GM19468 (cell line): ENCODE results near the gene SERTAD4.
"Not testable (repeated sequence)": the region's sequence is repeated elsewhere in the genome, so short reads cannot be mapped to it uniquely, and the experiment has no call there.

Source experiments
- ATAC-seq: cut with Tn5 transposase; IDR thresholded peaks from one replicate; pipeline ENCODE4 v1.9.1; 2021; ENCODE audit warnings: mild to moderate bottlenecking, moderate library complexity, moderate number of reproducible peaks; ENCODE audit not compliant: unreplicated experiment; ENCODE audit errors: extremely low read depth

The SERTAD4 gene

DNA sequence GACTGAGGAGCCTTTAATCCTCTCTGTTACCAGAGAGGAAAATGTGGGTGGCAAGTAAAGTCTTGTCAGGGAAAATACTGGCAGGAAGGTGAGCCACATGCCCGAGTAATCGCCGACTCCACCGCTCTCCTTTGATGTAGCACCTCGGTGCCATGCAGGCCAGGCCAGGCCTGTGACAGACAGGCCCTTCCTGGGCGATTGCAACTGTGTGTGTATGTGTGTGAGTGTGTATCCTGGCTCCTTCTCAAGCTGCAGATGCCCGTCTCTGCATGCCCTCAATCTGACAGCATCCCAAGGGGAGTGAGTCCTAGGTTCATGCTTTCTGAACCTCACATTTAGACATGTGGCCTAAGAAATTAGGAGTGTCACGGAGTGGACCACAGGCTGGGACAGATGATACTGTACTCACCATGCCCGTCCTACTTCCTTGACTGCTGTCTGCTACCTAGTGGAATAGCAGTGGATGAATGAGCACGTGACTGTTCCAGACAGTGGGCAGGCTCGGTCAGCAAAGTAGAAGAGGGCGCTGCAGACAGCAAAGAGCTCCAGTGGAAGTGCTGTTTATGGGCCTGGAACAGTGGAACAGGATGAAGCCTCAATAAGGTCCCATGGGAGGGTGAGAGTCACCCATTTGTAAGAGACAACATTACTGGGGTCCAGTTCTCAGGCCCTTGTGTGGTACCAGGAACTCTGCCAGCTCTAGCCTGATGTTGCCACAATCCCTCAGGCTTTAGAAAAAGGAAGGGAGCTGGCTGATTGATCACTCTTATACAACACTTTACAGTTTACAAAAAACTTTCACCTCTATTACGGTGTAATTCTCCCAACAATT lies 25.3 kb downstream of the SERTAD4 start:
- no peak for ATAC-seq

DNA sequence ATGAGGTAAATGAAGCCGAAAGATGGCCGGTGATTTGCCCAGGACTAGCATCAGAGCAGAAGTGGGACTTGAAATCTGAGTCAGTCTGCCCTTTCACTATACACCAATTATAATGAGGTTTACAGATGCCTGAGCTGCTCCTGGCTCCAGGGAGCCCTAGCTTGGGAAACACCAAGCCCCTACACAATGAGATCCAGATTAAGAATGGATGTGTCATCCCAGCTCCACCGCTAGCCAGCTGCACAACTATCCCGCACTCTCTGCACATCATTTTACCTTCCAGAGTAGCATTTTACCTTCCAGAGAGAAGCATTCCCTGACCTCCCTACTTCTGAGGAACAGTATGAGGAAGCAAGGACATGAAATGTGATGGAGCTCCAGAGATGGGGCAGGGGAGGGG lies 27.0 kb downstream of the SERTAD4 start:
- ATAC-seq: no peak

DNA sequence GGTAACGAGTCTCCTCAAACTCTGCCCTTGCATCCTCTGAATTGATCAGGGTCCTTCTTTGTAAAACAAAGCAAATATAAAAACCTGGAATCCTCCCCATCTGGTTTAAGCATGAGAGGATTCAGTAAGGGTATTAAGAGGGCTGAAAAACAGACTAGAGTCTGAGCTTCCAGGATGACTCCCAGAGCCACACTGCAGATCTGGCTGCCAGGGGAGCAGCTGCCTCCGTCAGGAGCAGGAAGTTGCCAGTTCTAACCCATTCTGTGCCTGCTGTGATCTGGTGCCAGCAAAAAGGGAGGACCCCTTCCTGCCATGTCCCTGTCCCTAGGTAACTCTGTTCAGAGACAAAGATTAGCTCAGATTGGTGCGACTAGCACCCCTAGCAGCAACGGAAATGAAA lies 27.5 kb downstream of the SERTAD4 start:
- no peak for ATAC-seq

DNA sequence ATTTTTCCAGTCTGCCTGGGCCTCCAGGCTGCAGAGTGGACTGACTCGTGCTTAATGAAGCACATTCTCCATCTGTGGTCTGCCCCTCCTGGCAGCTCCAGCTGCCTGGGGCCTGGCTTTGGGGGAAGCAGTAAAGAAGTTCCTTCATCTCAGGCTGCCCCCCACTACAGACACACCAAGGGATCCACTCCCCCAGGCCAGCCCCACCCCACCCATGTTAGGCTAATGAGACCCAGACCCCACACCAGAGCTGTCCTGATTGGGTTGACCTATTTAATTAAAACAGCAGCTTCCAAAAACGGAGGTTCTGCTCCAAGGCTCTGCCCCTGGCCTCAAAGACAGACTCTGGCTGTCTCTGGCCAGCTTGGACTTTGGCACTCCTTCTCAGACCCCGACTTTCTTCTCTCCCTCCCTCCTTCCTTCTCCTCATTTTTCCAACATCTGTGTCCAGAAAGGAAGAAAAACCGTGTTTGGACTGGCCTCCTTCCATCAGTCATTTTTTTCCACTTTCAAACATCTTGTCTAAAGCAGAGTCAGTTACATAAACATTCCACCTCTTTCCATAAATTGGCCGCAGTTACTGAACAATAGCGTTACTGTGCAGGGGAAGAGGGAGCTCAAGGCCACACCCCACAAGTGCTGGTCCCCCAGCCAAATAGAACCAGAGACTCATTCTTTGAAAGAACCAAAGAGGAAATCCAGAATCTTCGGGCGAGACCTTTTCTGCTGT lies 29.7 kb downstream of the SERTAD4 start:
- ATAC-seq: no peak

DNA sequence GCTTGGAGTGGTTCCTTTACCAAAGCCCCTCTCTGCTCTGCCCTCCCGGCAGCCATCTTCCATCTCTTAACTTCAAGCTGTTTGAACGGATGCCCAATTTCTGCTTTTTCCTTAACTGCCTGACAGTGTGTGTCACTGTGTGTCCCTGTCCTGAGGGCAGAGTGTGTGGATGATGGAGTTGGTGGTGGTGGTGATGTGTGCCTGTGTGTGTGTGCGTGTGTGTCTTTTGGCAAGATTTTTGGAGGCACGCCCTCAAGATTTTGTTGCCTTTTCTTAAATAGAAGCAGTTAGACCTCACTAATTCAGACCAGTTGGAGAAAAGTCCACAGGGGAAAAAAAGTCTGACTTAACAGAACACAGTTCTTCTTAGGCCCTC lies 30.3 kb downstream of the SERTAD4 start:
- no peak for ATAC-seq

DNA sequence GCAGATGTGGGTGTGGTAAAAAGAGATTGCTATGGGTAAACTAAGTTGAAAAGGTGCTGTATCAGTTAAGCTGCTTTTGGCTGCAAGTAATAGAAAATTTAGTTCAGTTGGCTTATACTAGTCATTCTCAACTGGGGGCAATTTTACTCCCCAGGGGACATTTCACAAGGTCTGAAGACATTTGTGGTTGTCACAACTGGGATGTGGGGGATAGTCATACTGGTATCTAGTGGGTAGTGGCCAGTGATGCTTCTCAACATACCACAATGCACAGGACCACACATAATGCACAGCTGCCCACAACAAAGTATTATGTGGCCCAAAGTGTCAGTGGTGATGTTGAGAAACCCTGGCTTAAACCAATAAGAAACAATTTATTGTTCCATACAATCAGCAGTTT lies 31.4 kb downstream of the SERTAD4 start:
- ATAC-seq: no peak

DNA sequence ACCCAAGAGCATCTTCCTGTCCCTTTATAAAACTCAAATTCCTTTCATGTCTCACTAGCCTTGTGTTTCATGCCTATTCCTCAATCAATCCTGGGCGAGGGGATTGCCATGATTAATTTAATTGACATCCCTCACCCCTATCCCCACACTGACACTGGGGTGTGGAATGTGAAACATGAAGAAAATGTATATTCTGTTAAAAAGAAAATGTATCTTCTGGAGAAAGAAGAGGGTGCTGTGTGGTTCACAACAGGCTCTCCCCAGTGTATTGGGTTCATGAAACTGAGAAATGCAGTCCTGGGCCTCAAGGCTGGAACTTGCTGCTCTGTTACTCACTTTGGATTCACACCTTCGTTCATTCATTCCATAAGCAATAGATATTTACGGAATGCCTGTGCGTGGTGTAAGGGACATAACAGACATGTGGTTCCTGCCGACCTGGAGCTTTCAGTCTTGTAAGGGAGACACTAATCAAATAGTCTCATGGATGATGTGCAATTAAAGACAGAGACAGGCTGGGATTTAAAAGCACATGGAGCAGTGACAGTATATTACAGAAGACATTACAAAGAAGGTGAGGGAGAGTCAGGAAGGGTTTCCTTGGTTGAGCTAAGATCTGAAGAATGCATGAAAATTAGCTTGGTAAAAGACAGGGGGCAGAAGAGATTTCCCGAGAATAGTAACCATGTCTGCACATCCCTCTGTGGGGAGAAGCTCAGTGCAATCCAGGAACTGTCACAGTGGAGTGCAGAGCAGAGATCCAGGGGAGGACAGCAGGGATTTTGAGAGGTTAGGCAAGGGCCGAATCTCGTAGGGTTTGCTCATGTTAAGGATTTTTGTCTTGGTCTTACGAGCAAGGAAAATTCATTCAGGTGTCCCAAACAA lies 32.1 kb downstream of the SERTAD4 start:
- no peak for ATAC-seq

DNA sequence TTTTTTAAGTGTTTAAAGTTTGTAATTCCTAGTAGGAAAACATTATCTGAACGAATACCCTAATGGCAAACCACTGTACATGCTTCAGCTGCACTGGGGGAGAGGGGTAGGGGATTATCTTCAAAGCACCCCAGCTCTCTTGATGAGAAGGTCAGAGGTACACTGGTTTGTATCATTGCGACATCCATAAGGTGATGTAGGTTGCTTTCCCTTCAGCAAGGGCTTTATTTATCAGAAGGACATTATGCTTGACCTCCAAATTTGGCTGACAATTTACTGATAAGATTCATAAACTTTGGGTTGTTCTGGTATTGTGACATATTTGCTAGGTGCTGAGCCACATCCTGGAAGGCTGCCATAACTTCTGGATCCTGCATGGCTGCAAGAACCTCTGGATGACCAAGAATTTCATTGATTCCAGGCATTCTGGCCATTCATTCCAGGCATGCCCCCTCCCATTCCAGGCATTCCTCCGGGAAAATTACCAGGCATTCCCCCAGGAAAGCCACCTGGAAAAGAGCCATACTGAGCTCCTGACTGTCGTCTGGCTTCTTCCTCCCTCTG lies 32.9 kb downstream of the SERTAD4 start:
- not testable (repeated sequence) for ATAC-seq

DNA sequence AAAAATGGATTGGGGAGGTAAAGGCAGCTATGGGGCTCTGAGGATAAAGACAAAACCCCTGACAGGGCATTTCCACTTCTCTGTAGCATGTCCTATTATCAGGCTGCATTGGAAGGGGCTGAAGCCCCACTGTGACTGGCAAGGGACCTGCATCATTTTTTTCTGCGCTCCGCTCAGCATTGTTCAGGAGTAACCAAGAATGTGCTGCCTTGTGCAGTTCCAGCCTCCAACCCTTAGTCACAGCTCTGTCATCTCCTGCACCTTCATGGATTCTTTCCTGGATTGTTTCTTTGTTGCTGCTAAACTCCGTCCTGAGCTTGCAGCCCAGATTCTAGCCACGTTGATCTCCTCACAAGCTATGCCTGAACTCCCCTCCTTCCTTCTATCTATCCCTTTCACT lies 37.4 kb downstream of the SERTAD4 start:
- no peak for ATAC-seq

DNA sequence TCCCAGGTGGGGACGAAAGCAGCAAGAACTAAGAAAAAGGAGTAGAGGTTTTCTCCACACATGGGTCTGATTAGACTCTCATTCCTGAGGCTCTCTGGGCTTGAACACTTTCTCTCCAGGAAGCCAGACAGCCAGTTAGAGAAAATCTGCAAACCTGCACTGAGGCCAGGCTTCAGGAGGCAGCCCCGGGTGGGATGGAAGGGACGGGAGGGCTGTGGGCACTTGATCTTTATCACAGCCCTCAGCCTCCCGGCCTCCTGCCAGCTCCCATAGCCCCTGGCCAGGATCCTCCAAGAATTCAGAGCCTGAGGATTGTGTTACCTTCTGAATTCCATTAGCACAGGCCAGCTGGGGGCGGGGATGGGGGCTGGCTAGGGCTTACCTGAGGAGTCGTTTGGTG lies 40.1 kb downstream of the SERTAD4 start:
- no peak for ATAC-seq

DNA sequence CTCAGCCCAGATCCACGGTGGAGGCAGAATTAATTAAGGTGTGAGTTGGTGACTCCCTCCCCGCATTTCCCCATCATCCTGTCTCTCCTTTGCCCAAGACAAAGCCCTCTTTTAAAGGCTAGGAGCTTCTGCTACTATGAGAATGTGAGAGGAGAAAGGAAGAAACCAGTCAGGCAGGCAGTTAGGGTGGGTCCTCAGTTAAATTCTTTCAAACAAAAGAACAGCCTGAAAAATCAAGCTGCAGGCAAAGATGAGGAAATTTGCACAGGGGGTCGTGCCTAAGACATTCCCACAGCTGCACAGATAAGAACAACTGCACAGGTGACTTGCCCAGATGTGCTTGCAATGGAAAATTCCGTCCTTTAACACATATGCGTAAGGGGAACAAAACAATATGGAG lies 47.6 kb downstream of the SERTAD4 start:
- ATAC-seq: no peak

DNA sequence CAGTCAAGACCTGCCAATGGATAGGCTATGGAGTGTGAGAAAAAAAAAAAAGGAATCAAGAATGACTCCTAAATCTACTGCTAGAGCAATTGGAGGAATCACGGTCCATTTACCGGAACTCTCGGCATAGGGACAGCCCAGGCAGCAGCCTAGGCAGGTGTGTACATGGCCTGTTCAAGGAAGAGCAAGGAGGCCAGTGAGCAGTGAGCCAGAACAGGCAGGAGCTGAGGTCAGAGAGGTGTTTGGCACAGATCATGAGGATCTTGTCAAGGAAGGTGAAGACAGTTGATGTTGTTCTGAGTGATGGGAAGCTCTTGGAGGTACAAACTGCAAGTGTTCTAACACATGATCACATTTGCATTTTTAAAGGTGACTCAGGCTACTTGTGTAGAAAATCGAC lies 55.5 kb downstream of the SERTAD4 start:
- no peak for ATAC-seq

DNA sequence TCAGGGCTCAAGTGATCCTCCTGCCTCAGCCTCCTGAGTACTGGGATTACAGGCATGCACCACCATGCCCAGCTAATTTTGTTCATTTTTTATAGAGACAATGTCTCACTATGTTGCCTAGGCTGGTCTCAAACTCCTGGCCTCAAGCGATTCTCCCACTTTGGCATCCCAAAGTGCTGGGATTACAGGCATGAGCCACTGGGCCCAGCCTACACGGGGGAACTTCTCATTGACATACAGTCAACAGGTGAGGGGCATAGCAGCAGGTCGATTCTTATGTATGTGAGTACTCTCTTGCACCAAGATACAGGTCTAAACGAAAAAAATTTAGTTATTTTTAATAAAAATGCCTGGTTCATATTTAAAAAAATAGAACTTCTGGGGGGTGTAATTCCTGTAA lies 56.7 kb downstream of the SERTAD4 start:
- ATAC-seq: no peak

DNA sequence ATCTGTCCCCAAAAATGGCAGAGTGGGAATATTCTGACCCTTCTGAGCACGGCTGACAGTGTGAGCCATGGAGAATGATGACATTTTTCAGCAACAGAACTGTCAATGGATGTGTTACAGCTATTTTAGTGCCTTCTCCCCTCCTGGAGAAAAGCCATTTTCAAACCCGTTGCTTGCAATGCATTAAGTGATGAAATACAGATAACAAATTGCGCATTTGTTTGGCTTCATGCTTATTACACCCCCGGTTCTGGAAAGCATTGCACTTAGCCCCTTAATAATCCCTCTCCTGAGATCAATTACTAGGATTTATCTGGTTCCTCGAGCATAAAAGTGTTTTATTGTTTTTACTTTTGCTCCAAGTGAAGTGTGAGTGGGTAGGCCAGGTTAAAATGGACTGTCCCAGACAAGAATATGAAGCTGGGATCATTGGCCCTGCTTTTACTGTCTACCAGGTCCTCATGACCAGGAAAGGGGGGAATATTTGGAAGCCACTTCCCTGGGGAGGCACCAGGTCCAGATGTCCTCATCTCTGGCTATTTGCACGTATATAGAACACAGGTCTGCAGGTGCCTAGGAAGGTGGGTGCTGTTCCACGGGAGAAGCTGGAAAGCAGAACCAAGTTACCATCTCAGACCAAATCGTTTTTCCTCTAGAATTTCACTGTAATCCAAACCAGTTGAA lies 58.6 kb downstream of the SERTAD4 start:
- ATAC-seq: no peak

DNA sequence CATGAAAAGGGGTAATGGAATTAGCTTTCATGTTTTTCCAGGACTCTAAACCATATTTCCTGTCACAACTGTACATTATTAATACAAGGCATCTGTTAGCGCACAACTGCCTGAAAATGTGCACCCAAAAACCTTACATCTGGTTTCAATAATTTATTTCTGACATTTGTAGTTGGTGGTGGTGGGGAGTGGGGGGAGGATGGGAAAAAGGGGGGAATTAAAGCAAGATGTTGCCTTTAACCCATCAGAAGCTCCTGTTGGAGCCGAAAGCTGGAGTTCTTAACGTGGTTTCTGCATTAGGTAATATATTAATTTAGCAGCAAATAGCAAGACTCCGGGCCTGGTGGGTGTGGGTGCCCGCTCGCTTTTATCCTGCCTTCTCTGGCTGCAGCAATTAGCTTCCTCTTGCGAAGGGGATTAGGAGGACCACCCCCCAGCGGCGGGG lies 59.2 kb downstream of the SERTAD4 start:
- ATAC-seq: no peak

DNA sequence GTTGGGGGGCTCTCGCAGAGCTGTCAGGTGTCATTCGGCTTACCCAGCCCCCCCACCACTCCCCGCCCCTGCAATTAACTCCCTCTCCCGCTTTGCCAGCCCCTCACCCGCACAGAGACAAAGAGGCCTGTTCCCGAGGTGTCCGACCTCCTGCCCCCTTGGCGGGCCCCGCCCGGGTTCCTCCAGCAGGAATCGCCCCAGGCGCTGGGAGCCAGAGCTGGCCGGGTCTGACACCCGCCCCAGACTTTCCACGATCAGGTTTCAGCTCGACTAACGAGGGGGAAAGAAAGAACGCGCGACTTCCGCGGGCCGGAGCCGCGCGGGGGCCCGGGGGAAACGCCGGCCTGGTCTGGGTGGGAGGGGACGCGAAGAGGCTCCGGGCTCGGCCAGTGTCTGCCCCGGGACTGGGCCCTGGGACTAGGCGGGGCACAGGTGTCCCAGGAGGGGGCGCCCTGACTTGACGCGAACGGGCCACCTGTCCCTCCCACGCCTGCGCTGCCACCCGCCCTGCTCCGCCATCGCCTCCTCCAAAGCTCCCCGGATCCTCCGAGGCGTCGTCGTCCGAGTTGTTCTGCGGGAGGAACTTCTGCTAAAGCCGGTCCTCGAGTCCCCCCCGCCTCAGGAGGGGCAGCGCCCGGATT lies 59.8 kb downstream of the SERTAD4 start:
- no peak for ATAC-seq

DNA sequence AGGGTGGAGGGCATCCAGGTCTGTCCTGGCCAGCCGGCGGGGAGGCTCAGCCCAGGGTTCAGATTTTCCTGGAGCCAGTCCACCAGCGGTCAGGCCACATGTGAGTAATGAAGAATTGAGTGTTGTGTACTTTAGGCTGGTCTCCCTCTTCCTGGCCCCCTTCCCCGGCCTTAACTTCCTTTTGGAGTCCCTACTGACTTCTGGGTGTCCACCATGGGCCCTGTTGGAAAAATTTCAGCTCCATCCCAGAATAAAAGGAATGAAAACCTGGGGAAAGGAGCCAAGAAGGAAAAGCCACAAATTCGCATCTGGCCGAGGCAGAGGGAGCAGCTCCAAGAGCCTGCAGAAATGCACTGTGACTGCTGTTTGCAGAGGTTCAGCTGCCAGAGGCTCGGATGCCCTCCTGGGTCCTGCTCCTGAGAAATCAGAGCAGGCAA lies 60.6 kb downstream of the SERTAD4 start:
- no peak for ATAC-seq

DNA sequence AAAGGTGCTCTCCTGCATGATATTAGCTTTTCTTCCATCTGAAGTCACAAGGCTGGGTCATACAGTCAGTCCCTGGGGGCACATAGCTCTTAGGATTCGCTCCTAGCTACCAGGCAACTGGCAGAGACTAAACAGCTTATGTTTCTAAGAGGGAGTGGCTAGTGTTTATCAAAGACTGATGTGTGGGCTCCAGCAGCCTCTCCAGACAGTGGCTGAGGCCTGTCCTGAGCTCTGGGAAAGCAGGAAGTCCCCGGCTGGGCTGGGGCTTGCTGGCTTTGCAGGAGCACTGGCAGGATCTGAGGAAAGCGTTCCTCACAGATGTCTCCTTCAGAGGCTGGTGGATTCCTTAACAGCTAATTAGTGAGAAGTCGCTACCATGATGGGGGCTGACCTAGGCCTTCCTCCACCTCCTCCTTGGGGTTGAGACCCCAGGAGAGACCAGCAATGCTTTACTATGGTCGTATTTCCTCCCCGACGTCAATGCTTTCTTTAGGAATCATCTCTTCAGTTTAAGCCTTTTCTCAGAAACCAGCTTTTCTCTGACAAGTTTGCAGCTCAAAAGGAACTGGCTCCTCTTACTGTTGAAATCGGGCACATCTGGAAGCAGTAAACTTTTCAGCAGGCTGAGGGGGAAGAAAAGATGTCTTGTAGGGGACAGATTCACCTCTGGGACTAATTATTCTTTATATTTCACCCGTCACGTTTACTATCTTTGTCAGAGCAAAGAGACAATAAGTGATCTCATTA lies 62.6 kb downstream of the SERTAD4 start:
- no peak for ATAC-seq
